Natural killer cell (primary cell): Measurements from ENCODE around the gene SEMA3B. TPM values are rescaled to one million over a fixed set of nuclear protein-coding genes. Genes with fewer than 3 reads are reported as not detected.

ENCODE experiments used
- ATAC-seq, 3 donors: fragments of 150-1000 bp in 2 of 3; fragments of 200-7000 bp in 1 of 3; cut with Tn5 transposase; 1 replicate in 1 of 3; 2 replicates in 2 of 3; pipeline ENCODE4 v1.10.0; 2021; ENCODE audit warnings: mild to moderate bottlenecking in 2 of 3, moderate library complexity in 2 of 3
- DNase-seq, 2 donors: peaks; one replicate each; pipeline versions ENCODE4 v3.0.0 to v3.0.0-alpha.2; 2013 to 2021; ENCODE audit warnings: mixed read lengths in 1 of 2
- H3K27ac ChIP-seq: one replicate; pipeline ENCODE4 v1.5.1; 2013; ENCODE audit warnings: mild to moderate bottlenecking, low read length
- H3K27me3 ChIP-seq: one replicate; pipeline ENCODE4 v1.6.1; 2013; ENCODE audit warnings: low read length; ENCODE audit not compliant: control insufficient read depth, insufficient read depth
- H3K36me3 ChIP-seq: one replicate; pipeline ENCODE4 v1.6.1; 2013; ENCODE audit warnings: low read length; ENCODE audit not compliant: control insufficient read depth, insufficient read depth
- H3K4me1 ChIP-seq: one replicate; pipeline ENCODE4 v1.6.1; 2013; ENCODE audit warnings: low read length; ENCODE audit not compliant: control insufficient read depth, insufficient read depth
- H3K4me3 ChIP-seq: one replicate; pipeline ENCODE4 v1.5.1; 2013; ENCODE audit warnings: low read length
- H3K9me3 ChIP-seq: one replicate; pipeline ENCODE4 v1.6.1; 2013; ENCODE audit warnings: low read length; ENCODE audit not compliant: control insufficient read depth, insufficient read depth
- H3K27ac Mint-ChIP-seq, 2 donors: one replicate each; pipeline ENCODE4 v1.8.0; 2022; ENCODE audit warnings: mild to moderate bottlenecking in 2 of 2, mixed read lengths in 2 of 2, moderate library complexity in 1 of 2
- H3K27me3 Mint-ChIP-seq, 2 donors: one replicate each; pipeline ENCODE4 v1.8.0; 2022; ENCODE audit warnings: low read depth in 2 of 2, mixed read lengths in 2 of 2
- H3K36me3 Mint-ChIP-seq: one replicate; pipeline ENCODE4 v1.8.0; 2022; ENCODE audit warnings: mixed read lengths
- H3K4me1 Mint-ChIP-seq, 2 donors: one replicate each; pipeline ENCODE4 v1.8.0; 2022; ENCODE audit warnings: mixed read lengths in 2 of 2
- H3K4me3 Mint-ChIP-seq: one replicate; pipeline ENCODE4 v1.8.0; 2022; ENCODE audit warnings: mild to moderate bottlenecking, moderate library complexity, mixed read lengths
- H3K9me3 Mint-ChIP-seq, 2 donors: one replicate each; pipeline ENCODE4 v1.8.0; 2022; ENCODE audit warnings: mixed read lengths in 2 of 2
- WGBS: methylation state at CpG from one replicate; pipeline ENCODE4 v1.1.7; 2013; ENCODE audit warnings: missing lambda C conversion rate; ENCODE audit not compliant: insufficient coverage; 5-methylcytosine and 5-hydroxymethylcytosine counted together
- intact Hi-C: fragments of 100-400 bp; cut with micrococcal nuclease; formaldehyde crosslinking; loops from one replicate; pipeline ENCODE4 v1.14.2; 2022
- total RNA-seq, 4 donors: library from RNA; stranded (reverse); fragments of 120-200 nt in 1 of 4; gene quantifications; one replicate each; pipeline versions ENCODE4 v1.2.3 to v1.2.4, GENCODE V29; 2013 to 2022
- TF ChIP-seq, protein P1 (sequence below): fragments of 200-600 bp; IDR thresholded peaks from one replicate; pipeline ENCODE4 v1.8.0; 2022; ENCODE audit warnings: antibody characterized with exemption

SEMA3B gene
- total RNA-seq, 3 donors from 2014 or later (not counting 1 experiment from before 2014, with no cell fraction given) = 0.97 to 2.0 (median 0.99) TPM

DNA sequence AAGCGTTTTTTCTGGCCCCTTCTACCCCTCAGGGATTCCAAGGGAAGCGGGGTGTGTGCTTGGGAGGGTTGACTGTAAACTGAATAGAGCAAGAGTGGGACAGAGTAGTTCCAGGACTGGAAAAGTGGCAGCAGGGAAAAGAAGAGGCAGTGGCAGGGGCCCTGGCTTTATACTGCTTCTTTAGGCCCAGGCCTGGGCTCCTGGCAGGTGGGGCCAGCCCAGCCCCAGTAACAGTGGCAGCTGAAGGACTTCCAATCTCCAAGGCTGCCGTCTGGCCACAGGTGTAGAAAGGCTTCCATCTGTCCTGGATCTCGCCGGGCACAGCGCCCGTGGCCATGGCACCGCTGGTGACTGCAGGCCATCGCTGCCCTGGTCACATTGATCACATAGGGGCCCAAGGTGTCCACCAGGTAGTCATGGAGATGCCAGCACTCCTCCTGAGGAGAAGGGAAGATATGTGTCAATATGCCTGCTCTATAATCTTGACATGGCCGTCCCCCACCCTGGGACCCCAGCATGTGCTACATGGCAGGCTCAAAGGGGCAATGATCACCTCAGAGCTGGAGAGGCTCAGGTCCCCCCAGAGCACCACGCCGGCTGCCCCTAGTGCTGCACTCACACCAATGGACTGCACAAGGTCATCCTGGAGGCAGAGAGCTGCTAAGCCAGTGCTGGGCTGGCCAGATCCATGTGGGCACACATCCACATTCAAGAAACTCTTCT, 24.3 kb downstream of the SEMA3B start:
- WGBS = 87% methylated on average over 12 of the region's 12 CpGs
- Mint-ChIP-seq H3K9me3 (no peaks in the 10 kb centered on the region), H3K27ac (peak overlapping the region; percentile 93 to 96), H3K4me1 (peaks cover 15 to 23% of the 10 kb centered on the region in 2 donors), H3K27me3 (no peaks in the 10 kb centered on the region), H3K4me3 (peak overlapping the region; percentile 91), H3K36me3 (no peaks in the 10 kb centered on the region)
- no peak for DNase-seq
- intact Hi-C loops = loop anchor here (2.0 kb wide), 1 partner anchor 66 kb away; the partner anchor contains the start of gene TMEM115
- Histone ChIP-seq H3K4me1 (peaks cover 24% of the 10 kb centered on the region), H3K36me3 (peaks cover 16% of the 10 kb centered on the region), H3K27ac (peak overlapping the region; percentile 57), H3K9me3 (no peaks in the 10 kb centered on the region), H3K27me3 (no peaks in the 10 kb centered on the region), H3K4me3 (no peak overlapping the region)
- TF ChIP-seq, protein P1, sequence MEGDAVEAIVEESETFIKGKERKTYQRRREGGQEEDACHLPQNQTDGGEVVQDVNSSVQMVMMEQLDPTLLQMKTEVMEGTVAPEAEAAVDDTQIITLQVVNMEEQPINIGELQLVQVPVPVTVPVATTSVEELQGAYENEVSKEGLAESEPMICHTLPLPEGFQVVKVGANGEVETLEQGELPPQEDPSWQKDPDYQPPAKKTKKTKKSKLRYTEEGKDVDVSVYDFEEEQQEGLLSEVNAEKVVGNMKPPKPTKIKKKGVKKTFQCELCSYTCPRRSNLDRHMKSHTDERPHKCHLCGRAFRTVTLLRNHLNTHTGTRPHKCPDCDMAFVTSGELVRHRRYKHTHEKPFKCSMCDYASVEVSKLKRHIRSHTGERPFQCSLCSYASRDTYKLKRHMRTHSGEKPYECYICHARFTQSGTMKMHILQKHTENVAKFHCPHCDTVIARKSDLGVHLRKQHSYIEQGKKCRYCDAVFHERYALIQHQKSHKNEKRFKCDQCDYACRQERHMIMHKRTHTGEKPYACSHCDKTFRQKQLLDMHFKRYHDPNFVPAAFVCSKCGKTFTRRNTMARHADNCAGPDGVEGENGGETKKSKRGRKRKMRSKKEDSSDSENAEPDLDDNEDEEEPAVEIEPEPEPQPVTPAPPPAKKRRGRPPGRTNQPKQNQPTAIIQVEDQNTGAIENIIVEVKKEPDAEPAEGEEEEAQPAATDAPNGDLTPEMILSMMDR = no peak
- ATAC-seq = no peak

- DNase-seq (no peak), ATAC-seq (no peak)
- WGBS = 89% methylated on average over 4 of the region's 4 CpGs
- H3K9me3 Mint-ChIP-seq = no peaks in the 10 kb centered on the region
- no peaks in the 10 kb centered on the region for H3K27me3 Mint-ChIP-seq
- no peak overlapping the region for H3K4me3 Mint-ChIP-seq
- no peaks in the 10 kb centered on the region for H3K36me3 Mint-ChIP-seq
- Histone ChIP-seq H3K27ac (no peak overlapping the region), H3K9me3 (no peaks in the 10 kb centered on the region), H3K36me3 (peaks cover 9% of the 10 kb centered on the region), H3K4me1 (peaks cover 32% of the 10 kb centered on the region), H3K27me3 (no peaks in the 10 kb centered on the region), H3K4me3 (no peak overlapping the region)
- no peak overlapping the region for H3K27ac Mint-ChIP-seq
- intact Hi-C loops = no loop called here
- TF ChIP-seq, protein P1 = no peak
- peaks cover 18 to 31% of the 10 kb centered on the region in 2 donors for H3K4me1 Mint-ChIP-seq
These were observed 25.1 kb downstream of the SEMA3B start for GRCh38 chr3:50294089-50294488.

- intact Hi-C loops = loop anchor here (5.0 kb wide), 1 partner anchor 43 kb away; no protein-coding TSS in a partner anchor
- TF ChIP-seq, protein P1 = no peak
- no peak for ATAC-seq
- Mint-ChIP-seq H3K4me3 (no peak overlapping the region), H3K27ac (no peak overlapping the region), H3K9me3 (no peaks in the 10 kb centered on the region), H3K36me3 (no peaks in the 10 kb centered on the region), H3K27me3 (no peaks in the 10 kb centered on the region), H3K4me1 (peaks cover 24 to 38% of the 10 kb centered on the region in 2 donors)
- Histone ChIP-seq H3K4me3 (no peak overlapping the region), H3K27me3 (no peaks in the 10 kb centered on the region), H3K4me1 (peaks cover 35% of the 10 kb centered on the region), H3K27ac (no peak overlapping the region), H3K36me3 (peaks cover 5% of the 10 kb centered on the region), H3K9me3 (no peaks in the 10 kb centered on the region)
- WGBS = 96% methylated on average over 22 of the region's 22 CpGs
- no peak for DNase-seq
These were observed 25.8 kb downstream of the SEMA3B start for GRCh38 chr3:50294492-50295403.
